CD4-positive, alpha-beta T cell (primary cell): Measurements from ENCODE around the gene POLK. TPM values are rescaled to one million over a fixed set of nuclear protein-coding genes. Genes with fewer than 3 reads are reported as not detected.

Source experiments
- ATAC-seq: fragments of 200-7000 bp; cut with Tn5 transposase; one replicate; pipeline ENCODE4 v1.10.0; 2022; ENCODE audit warnings: mild to moderate bottlenecking; ENCODE audit not compliant: poor library complexity
- CTCF ChIA-PET: fragments of 350-600 bp; sonication (Branson Sonifier 250); formaldehyde crosslinking; loops from one replicate; lab custom pipeline; 2021; ENCODE audit warnings: antibody characterized with exemption, inconsistent platforms; lab: Charles Lee
- POLR2A ChIA-PET: fragments of 350-600 bp; sonication (Branson Sonifier 250); formaldehyde crosslinking; loops from one replicate; lab custom pipeline; 2021; ENCODE audit warnings: antibody characterized with exemption, inconsistent platforms; lab: Charles Lee
- DNase-seq, 14 experiments: peaks; one replicate each; pipeline ENCODE4 v3.0.0-alpha.2; 2013 to 2020; ENCODE audit warnings: mixed read lengths in 2 of 14
- H3K27ac ChIP-seq, 2 donors: one replicate each; pipeline versions ENCODE4 v1.5.1 to v1.7.0; 2013; ENCODE audit warnings: low read length in 2 of 2, low read depth in 1 of 2, mild to moderate bottlenecking in 1 of 2
- H3K27me3 ChIP-seq, 2 experiments: 1 replicate in 1 of 2; 2 replicates in 1 of 2; pipeline versions ENCODE4 v1.6.1 to v1.7.0; 2013; ENCODE audit warnings: low read length in 2 of 2, control low read depth in 1 of 2, mild to moderate bottlenecking in 1 of 2, moderate library complexity in 1 of 2; ENCODE audit not compliant: insufficient read depth in 2 of 2, control insufficient read depth in 1 of 2
- H3K36me3 ChIP-seq: one replicate; pipeline ENCODE4 v1.6.1; 2013; ENCODE audit warnings: low read length, control low read depth; ENCODE audit not compliant: insufficient read depth
- H3K4me1 ChIP-seq: one replicate; pipeline ENCODE4 v1.6.1; 2013; ENCODE audit warnings: low read length, control low read depth; ENCODE audit not compliant: insufficient read depth
- H3K4me3 ChIP-seq: one replicate; pipeline ENCODE4 v1.5.1; 2013; ENCODE audit warnings: mild to moderate bottlenecking, low read length, moderate library complexity
- H3K9me3 ChIP-seq, 2 experiments: 1 replicate in 1 of 2; 2 replicates in 1 of 2; pipeline versions ENCODE4 v1.6.1 to v1.7.0; 2013; ENCODE audit warnings: low read length in 2 of 2, mild to moderate bottlenecking in 2 of 2, control low read depth in 1 of 2, moderate library complexity in 1 of 2; ENCODE audit not compliant: control insufficient read depth in 1 of 2, insufficient read depth in 1 of 2
- H3K27ac Mint-ChIP-seq: one replicate; pipeline ENCODE4 v1.8.0; 2020; ENCODE audit warnings: mixed read lengths
- H3K27me3 Mint-ChIP-seq: one replicate; pipeline ENCODE4 v1.8.0; 2021; ENCODE audit warnings: mixed read lengths
- H3K36me3 Mint-ChIP-seq: one replicate; pipeline ENCODE4 v1.8.0; 2021; ENCODE audit warnings: low read depth, mixed read lengths
- H3K4me1 Mint-ChIP-seq: one replicate; pipeline ENCODE4 v1.8.0; 2021; ENCODE audit warnings: low read depth, mixed read lengths
- H3K4me3 Mint-ChIP-seq: one replicate; pipeline ENCODE4 v1.8.0; 2020; ENCODE audit warnings: mild to moderate bottlenecking, mixed read lengths
- H3K9me3 Mint-ChIP-seq: one replicate; pipeline ENCODE4 v1.8.0; 2020; ENCODE audit warnings: mixed read lengths
- CTCF ChIP-seq: fragments of 200-600 bp; IDR thresholded peaks from one replicate; pipeline ENCODE4 v1.8.0; 2022; ENCODE audit warnings: antibody characterized with exemption, mild to moderate bottlenecking
- intact Hi-C, 2 experiments: fragments of 100-400 bp; cut with DNase I in 1 of 2; cut with micrococcal nuclease in 1 of 2; formaldehyde crosslinking; loops; one replicate each; pipeline versions ENCODE4 v1.15.1 to v1.9.0; 2023 to 2025; cut with DNase I, micrococcal nuclease
- total RNA-seq, 174 experiments: library from RNA in 2 of 174; stranded (reverse) in 2 of 174; gene quantifications; one replicate each; pipeline ENCODE4 v1.2.3 and lab custom pipeline; 2021 to 2026

POLK gene
- total RNA-seq, 2 experiments from 2014 or later, result 10.0 to 10.3 TPM

- H3K27me3 Mint-ChIP-seq, result no peaks in the 10 kb centered on the region
- DNase-seq (no peak), ATAC-seq (no peak)
- no peaks in the 10 kb centered on the region for H3K9me3 Mint-ChIP-seq
- intact Hi-C loops, result no loop called here
- H3K9me3 ChIP-seq, result no peaks in the 10 kb centered on the region
- ChIA-PET POLR2A (no interaction called here), CTCF (no interaction called here)
- H3K27ac ChIP-seq, result no peak overlapping the region
- peaks cover 14% of the 10 kb centered on the region for H3K4me1 Mint-ChIP-seq
- no peak overlapping the region for H3K4me3 ChIP-seq
- TF ChIP-seq CTCF, result no peak
- H3K27ac Mint-ChIP-seq, result no peak overlapping the region
- no peak overlapping the region for H3K4me3 Mint-ChIP-seq
- H3K36me3 Mint-ChIP-seq, result peaks cover 66% of the 10 kb centered on the region
- no peaks in the 10 kb centered on the region for H3K4me1 ChIP-seq
- no peaks in the 10 kb centered on the region for H3K27me3 ChIP-seq
- H3K36me3 ChIP-seq, result peaks cover 10% of the 10 kb centered on the region
These were observed 88.8 kb downstream of the POLK start for GRCh38 chr5:75600535-75600934.

GRCh38 chr5:75601567-75601966, 89.9 kb downstream of the POLK start:
- no peak for DNase-seq
- ChIA-PET CTCF (no interaction called here), POLR2A (no interaction called here)
- ATAC-seq, result no peak
- intact Hi-C loops, result no loop called here
- peaks cover 14% of the 10 kb centered on the region for H3K4me1 Mint-ChIP-seq
- no peak overlapping the region for H3K4me3 ChIP-seq
- H3K9me3 ChIP-seq, result no peaks in the 10 kb centered on the region
- H3K4me1 ChIP-seq, result no peaks in the 10 kb centered on the region
- no peak for TF ChIP-seq CTCF
- H3K9me3 Mint-ChIP-seq, result no peaks in the 10 kb centered on the region
- H3K27me3 ChIP-seq, result no peaks in the 10 kb centered on the region
- H3K4me3 Mint-ChIP-seq, result no peak overlapping the region
- no peak overlapping the region for H3K27ac ChIP-seq
- H3K36me3 Mint-ChIP-seq, result peaks cover 58% of the 10 kb centered on the region
- H3K36me3 ChIP-seq, result peaks cover 10% of the 10 kb centered on the region
- H3K27ac Mint-ChIP-seq, result no peak overlapping the region
- H3K27me3 Mint-ChIP-seq, result no peaks in the 10 kb centered on the region

- no peaks in the 10 kb centered on the region for H3K9me3 Mint-ChIP-seq
- ChIA-PET CTCF (no interaction called here), POLR2A (no interaction called here)
- peaks cover 53% of the 10 kb centered on the region for H3K36me3 Mint-ChIP-seq
- Histone ChIP-seq H3K9me3 (no peaks in the 10 kb centered on the region), H3K27ac (no peak overlapping the region), H3K36me3 (peaks cover 12% of the 10 kb centered on the region), H3K4me3 (no peak overlapping the region), H3K27me3 (no peaks in the 10 kb centered on the region), H3K4me1 (no peaks in the 10 kb centered on the region)
- H3K27ac Mint-ChIP-seq, result no peak overlapping the region
- ATAC-seq, result no peak
- peaks cover 14% of the 10 kb centered on the region for H3K4me1 Mint-ChIP-seq
- intact Hi-C loops, result no loop called here
- H3K27me3 Mint-ChIP-seq, result no peaks in the 10 kb centered on the region
- H3K4me3 Mint-ChIP-seq, result no peak overlapping the region
- no peak for DNase-seq
- TF ChIP-seq CTCF, result no peak
These were observed 90.3 kb downstream of the POLK start for GRCh38 chr5:75601996-75602395.
